MCF 10A (cell line): Measurements from ENCODE around the gene CD8B. TPM values are rescaled to one million over a fixed set of nuclear protein-coding genes. Genes with fewer than 3 reads are reported as not detected.

Experiments
- BruUV-seq: library from RNA; stranded (reverse); fragments of 400-500 nt; replicated peaks from 2 replicates; lab custom pipeline; 2021; lab: Mats Ljungman, UMichigan
- CTCF ChIA-PET: fragments of 300-600 bp; sonication (Branson Sonifier 250); formaldehyde crosslinking; extraction: SDS; loops from one replicate; lab custom pipeline; 2021; ENCODE audit warnings: antibody characterized with exemption, inconsistent platforms; lab: Yijun Ruan, JAX
- POLR2A ChIA-PET: fragments of 300-600, 350-650 bp; sonication (Branson Sonifier 250); formaldehyde crosslinking; extraction: SDS; loops from one replicate; lab custom pipeline; 2020; ENCODE audit warnings: antibody characterized with exemption, inconsistent platforms; lab: Yijun Ruan, JAX
- DNase-seq: peaks from one replicate; pipeline ENCODE4 v3.0.0-alpha.2; 2018; ENCODE audit not compliant: unreplicated experiment
- H3K27ac Mint-ChIP-seq: one replicate; pipeline ENCODE4 v1.8.0; 2022; ENCODE audit warnings: mild to moderate bottlenecking, low read depth, mixed read lengths; ENCODE audit not compliant: unreplicated experiment
- H3K27me3 Mint-ChIP-seq: one replicate; pipeline ENCODE4 v1.8.0; 2022; ENCODE audit warnings: mixed read lengths; ENCODE audit not compliant: insufficient read depth, unreplicated experiment
- H3K36me3 Mint-ChIP-seq: one replicate; pipeline ENCODE4 v1.8.0; 2022; ENCODE audit warnings: mild to moderate bottlenecking, moderate library complexity, mixed read lengths; ENCODE audit not compliant: insufficient read depth, unreplicated experiment
- H3K4me1 Mint-ChIP-seq: one replicate; pipeline ENCODE4 v1.8.0; 2022; ENCODE audit warnings: mixed read lengths; ENCODE audit not compliant: insufficient read depth, unreplicated experiment
- H3K4me3 Mint-ChIP-seq: one replicate; pipeline ENCODE4 v1.8.0; 2022; ENCODE audit warnings: mild to moderate bottlenecking, moderate library complexity, mixed read lengths; ENCODE audit not compliant: unreplicated experiment
- H3K9me3 Mint-ChIP-seq: one replicate; pipeline ENCODE4 v1.8.0; 2022; ENCODE audit warnings: mixed read lengths; ENCODE audit not compliant: unreplicated experiment
- intact Hi-C: fragments of 100-400 bp; cut with micrococcal nuclease; formaldehyde crosslinking; loops from 2 replicates; pipeline ENCODE4 v1.14.1; 2022
- total RNA-seq: library from RNA; stranded (reverse); gene quantifications from 2 replicates; pipeline ENCODE4 v1.2.3, GENCODE V29; 2022
- TF ChIP-seq, protein P1 (sequence below): fragments of 200-600 bp; IDR thresholded peaks from one replicate; pipeline ENCODE4 v1.8.0; 2022; ENCODE audit warnings: antibody characterized with exemption, mild to moderate bottlenecking; ENCODE audit not compliant: unreplicated experiment

CD8B gene
- total RNA-seq, 1 experiment from 2014 or later, result not detected

DNA sequence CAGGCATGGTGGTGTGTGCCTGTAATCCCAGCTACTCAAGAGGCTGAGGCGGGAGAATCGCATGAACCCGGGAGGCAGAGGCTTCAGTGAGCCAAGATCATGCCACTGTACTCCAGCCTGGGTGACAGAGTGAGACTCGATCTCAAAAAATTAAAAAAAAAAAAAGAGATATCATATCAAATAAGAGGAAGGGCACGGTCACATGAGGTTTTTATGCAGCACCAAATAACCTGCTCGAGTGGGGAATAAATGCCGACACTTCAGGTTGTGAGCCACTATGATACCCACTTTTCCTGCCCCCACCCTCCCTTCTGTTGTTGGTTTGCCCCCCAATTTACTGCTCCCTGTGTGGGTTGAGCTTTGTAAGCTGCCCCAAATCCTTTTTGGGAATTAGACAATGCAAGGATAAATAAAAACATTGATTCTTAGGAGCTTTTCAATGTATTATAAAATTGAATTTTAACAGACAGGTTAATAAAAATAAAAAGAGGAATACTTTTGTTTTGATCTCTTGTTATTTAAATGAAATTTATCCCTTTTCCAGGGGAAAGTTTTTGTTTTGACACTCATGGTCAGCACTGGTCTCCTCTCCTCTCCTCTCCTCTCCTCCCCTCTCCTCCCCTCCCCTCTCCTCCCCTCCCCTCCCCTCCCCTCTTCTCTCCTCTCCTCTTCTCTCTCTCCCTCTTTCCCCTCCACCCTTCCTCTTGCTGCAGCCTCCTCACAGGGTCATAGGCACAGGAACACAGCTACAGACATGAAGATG is 29.2 kb downstream of the CD8B start:
- Mint-ChIP-seq H3K4me3 (no peak overlapping the region), H3K27ac (no peak overlapping the region), H3K36me3 (no peaks in the 10 kb centered on the region), H3K27me3 (no peaks in the 10 kb centered on the region), H3K4me1 (peaks cover 6% of the 10 kb centered on the region), H3K9me3 (no peaks in the 10 kb centered on the region)
- BruUV-seq, result no TSS peak
- ChIA-PET CTCF (no interaction called here), POLR2A (no interaction called here)
- no peak for DNase-seq
- intact Hi-C loops, result no loop called here
- TF ChIP-seq, protein P1, sequence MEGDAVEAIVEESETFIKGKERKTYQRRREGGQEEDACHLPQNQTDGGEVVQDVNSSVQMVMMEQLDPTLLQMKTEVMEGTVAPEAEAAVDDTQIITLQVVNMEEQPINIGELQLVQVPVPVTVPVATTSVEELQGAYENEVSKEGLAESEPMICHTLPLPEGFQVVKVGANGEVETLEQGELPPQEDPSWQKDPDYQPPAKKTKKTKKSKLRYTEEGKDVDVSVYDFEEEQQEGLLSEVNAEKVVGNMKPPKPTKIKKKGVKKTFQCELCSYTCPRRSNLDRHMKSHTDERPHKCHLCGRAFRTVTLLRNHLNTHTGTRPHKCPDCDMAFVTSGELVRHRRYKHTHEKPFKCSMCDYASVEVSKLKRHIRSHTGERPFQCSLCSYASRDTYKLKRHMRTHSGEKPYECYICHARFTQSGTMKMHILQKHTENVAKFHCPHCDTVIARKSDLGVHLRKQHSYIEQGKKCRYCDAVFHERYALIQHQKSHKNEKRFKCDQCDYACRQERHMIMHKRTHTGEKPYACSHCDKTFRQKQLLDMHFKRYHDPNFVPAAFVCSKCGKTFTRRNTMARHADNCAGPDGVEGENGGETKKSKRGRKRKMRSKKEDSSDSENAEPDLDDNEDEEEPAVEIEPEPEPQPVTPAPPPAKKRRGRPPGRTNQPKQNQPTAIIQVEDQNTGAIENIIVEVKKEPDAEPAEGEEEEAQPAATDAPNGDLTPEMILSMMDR, result no peak

DNA sequence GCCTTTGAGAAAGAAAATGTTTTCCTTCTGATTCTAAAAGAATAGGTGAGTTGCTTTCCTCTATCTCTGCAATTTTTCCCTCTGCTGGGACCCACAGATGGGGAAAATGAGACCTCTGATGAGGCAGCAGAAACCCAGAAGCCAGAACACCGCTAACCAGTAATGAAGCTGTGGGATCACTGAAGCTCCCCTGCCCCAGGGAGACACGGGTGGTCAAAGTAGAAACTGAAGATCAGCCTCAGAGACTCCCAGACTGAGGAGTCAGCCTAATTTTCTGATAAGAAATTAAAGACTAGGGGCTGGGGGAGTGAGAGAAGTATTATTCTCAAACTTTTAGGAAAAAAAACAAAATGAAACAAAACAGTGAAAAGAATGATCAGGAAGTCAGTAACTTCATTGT is 30.1 kb downstream of the CD8B start:
- no TSS peak for BruUV-seq
- ChIA-PET POLR2A (no interaction called here), CTCF (no interaction called here)
- peaks cover under 1% of the 10 kb centered on the region for H3K4me1 Mint-ChIP-seq
- no peak for DNase-seq
- no peaks in the 10 kb centered on the region for H3K27me3 Mint-ChIP-seq
- intact Hi-C loops, result no loop called here
- H3K27ac Mint-ChIP-seq, result no peak overlapping the region
- H3K9me3 Mint-ChIP-seq, result no peaks in the 10 kb centered on the region
- H3K36me3 Mint-ChIP-seq, result no peaks in the 10 kb centered on the region
- TF ChIP-seq, protein P1, result no peak
- no peak overlapping the region for H3K4me3 Mint-ChIP-seq

DNA sequence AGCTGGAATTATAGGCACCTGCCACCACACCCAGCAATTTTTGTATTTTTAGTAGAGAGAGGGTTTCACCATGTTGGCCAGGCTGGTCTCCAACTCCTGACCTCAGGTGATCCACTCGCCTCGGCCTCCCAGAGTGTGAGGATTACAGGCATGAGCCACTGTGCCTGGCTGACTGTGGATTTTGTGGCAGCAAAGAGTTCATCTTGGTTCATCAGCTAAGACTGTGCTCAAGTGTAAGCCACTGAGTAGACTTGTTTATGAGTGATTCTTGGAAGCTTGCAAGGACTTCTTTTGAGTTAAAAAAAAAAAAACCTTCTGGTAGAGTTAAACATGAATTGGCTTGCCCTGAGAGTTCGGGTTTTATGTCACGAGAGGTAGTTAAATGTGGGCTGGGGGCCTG is 34.7 kb downstream of the CD8B start:
- CTCF ChIA-PET, result no interaction called here
- Mint-ChIP-seq H3K36me3 (no peaks in the 10 kb centered on the region), H3K9me3 (no peaks in the 10 kb centered on the region), H3K4me3 (no peak overlapping the region), H3K27ac (no peak overlapping the region), H3K27me3 (no peaks in the 10 kb centered on the region), H3K4me1 (peaks cover under 1% of the 10 kb centered on the region)
- intact Hi-C loops, result no loop called here
- no peak for DNase-seq
- BruUV-seq, result no TSS peak
- POLR2A ChIA-PET, result no interaction called here
- TF ChIP-seq, protein P1, result no peak

DNA sequence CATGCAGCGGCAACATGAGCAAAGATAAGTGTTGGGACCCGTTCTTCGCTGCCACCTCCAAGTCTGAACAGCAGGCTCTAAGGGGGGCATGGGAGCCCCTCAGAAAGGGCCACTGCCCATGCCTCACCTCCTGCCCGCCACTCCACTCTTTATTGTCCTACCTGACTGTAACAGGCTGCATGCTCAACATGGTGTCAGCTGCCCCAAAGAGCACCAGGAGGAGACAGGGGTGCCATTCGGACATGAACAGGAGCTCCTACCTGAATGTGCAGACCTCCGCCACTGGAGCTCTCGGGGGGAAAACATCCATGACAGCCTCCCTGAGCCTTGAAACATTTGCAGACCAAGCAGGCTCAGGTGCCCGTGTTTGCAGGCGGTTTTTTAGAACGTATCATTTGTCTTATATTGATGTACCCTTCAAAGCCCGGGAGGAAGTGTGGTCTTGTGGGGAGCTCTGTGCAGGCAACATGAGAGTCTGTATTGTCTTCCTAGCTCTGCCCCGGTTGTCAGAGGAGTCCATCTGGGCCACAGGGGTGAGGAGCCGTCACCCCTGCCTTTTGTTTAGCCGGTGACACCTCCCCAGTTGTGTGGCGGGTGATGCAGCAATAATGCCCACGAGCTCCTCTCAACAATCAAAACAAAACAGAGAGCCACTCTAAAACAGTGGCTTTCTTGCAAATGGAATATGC is 35.8 kb downstream of the CD8B start:
- CTCF ChIA-PET, result interaction anchor here (2.4 kb wide), 1 partner anchor 18 kb away, joined by 9 read pairs; no protein-coding TSS in a partner anchor
- H3K4me1 Mint-ChIP-seq, result peaks cover 5% of the 10 kb centered on the region
- TF ChIP-seq, protein P1, result no peak

More for the DNA sequence above, 35.8 kb downstream of the CD8B start:
- no TSS peak for BruUV-seq
- POLR2A ChIA-PET, result no interaction called here
- intact Hi-C loops, result no loop called here
- Mint-ChIP-seq H3K27ac (no peak overlapping the region), H3K27me3 (no peaks in the 10 kb centered on the region), H3K9me3 (no peaks in the 10 kb centered on the region), H3K4me3 (no peak overlapping the region), H3K36me3 (no peaks in the 10 kb centered on the region)
- no peak for DNase-seq
